Hematopoietic multipotent progenitor cell treated with erythropoietin and hydrocortisone succinate and interleukin-3 and kit ligand, for 4 days (in vitro differentiated cells): ENCODE results near the gene C5AR2.
A peak's percentile ranks its signal among the peaks of the same experiment; 100 is the strongest.
"Not testable (repeated sequence)": the region's sequence is repeated elsewhere in the genome, so short reads cannot be mapped to it uniquely, and the experiment has no call there.

Experiments used
- DNase-seq: peaks from one replicate; pipeline ENCODE4 v3.0.0-alpha.2; 2015

The C5AR2 gene

GRCh38 chr19:47331931-47332547 lies at the start of gene C5AR2:
TSS of gene C5AR2 (plus strand) at chr19:47332175. CDS start at chr19:47340800, 8,625 bp downstream.
- DNase-seq = peak; percentile 24

GRCh38 chr19:47283405-47284059 lies 48.4 kb upstream of the C5AR2 start:
- no peak for DNase-seq

- DNase-seq = peak; percentile 80
Measured at GRCh38 chr19:47284324-47284899, 47.6 kb upstream of the C5AR2 start.

GRCh38 chr19:47296036-47296435 lies 35.9 kb upstream of the C5AR2 start:
- DNase-seq = peak; percentile 95

- DNase-seq = not testable (repeated sequence)
Measured at GRCh38 chr19:47300867-47301266, 31.1 kb upstream of the C5AR2 start.

GRCh38 chr19:47302249-47302648 lies 29.7 kb upstream of the C5AR2 start:
- no peak for DNase-seq

- peak; percentile 88 for DNase-seq
Measured at GRCh38 chr19:47303966-47304365, 28.0 kb upstream of the C5AR2 start.

- DNase-seq = peak; percentile 63
Measured at GRCh38 chr19:47305309-47305751, 26.6 kb upstream of the C5AR2 start.

- no peak for DNase-seq
Measured at GRCh38 chr19:47306303-47306702, 25.7 kb upstream of the C5AR2 start.

- DNase-seq = no peak
Measured at GRCh38 chr19:47309038-47309437, 22.9 kb upstream of the C5AR2 start.

- DNase-seq = no peak
Measured at GRCh38 chr19:47309608-47310007, 22.4 kb upstream of the C5AR2 start, which contains the start of gene C5AR1. TSS of gene C5AR1 (plus strand) at chr19:47309861. CDS start at chr19:47309896, 35 bp downstream.

- no peak for DNase-seq
Measured at GRCh38 chr19:47310323-47310722, 21.7 kb upstream of the C5AR2 start.

GRCh38 chr19:47310819-47311218 lies 21.2 kb upstream of the C5AR2 start:
- DNase-seq = peak; percentile 38

- no peak for DNase-seq
Measured at GRCh38 chr19:47312366-47313006, 19.5 kb upstream of the C5AR2 start.

- no peak for DNase-seq
Measured at GRCh38 chr19:47313754-47314295, 18.1 kb upstream of the C5AR2 start.

- DNase-seq = peak; percentile 83
Measured at GRCh38 chr19:47315125-47315821, 16.7 kb upstream of the C5AR2 start.

- DNase-seq = no peak
Measured at GRCh38 chr19:47316513-47316912, 15.5 kb upstream of the C5AR2 start.

- DNase-seq = no peak
Measured at GRCh38 chr19:47319923-47320871, 11.8 kb upstream of the C5AR2 start.

- no peak for DNase-seq
Measured at GRCh38 chr19:47321630-47322029, 10.3 kb upstream of the C5AR2 start.

- peak; percentile 42 for DNase-seq
Measured at GRCh38 chr19:47322058-47322457, 9.9 kb upstream of the C5AR2 start.

GRCh38 chr19:47323409-47323808 lies 8.6 kb upstream of the C5AR2 start:
- no peak for DNase-seq
